Activated naive CD4-positive, alpha-beta T cell (primary cell): ENCODE results near the gene TNFRSF6B.
"Not testable (repeated sequence)": the region's sequence is repeated elsewhere in the genome, so short reads cannot be mapped to it uniquely, and the experiment has no call there.

Source experiments
- DNase-seq, 4 experiments: peaks; one replicate each; lab custom pipeline; 2025; lab: John Stamatoyannopoulos, UW

The TNFRSF6B gene

GRCh38 chr20:63662813-63663189, 33.7 kb upstream of the TNFRSF6B start:
- no peak for DNase-seq

- no peak for DNase-seq
Observed at GRCh38 chr20:63663332-63664066, 33.0 kb upstream of the TNFRSF6B start.

GRCh38 chr20:63664143-63664851, 32.2 kb upstream of the TNFRSF6B start:
- DNase-seq, result no peak

GRCh38 chr20:63664861-63665594, 31.4 kb upstream of the TNFRSF6B start:
- no peak for DNase-seq

- DNase-seq, result no peak
Observed at GRCh38 chr20:63665708-63666107, 30.7 kb upstream of the TNFRSF6B start.

GRCh38 chr20:63667858-63668257, 28.6 kb upstream of the TNFRSF6B start:
- DNase-seq, result no peak

- DNase-seq, result no peak
Observed at GRCh38 chr20:63668351-63668750, 28.1 kb upstream of the TNFRSF6B start.

- DNase-seq, result not testable (repeated sequence)
Observed at GRCh38 chr20:63671695-63672094, 24.8 kb upstream of the TNFRSF6B start.

GRCh38 chr20:63672666-63673065, 23.8 kb upstream of the TNFRSF6B start:
- DNase-seq, result no peak

GRCh38 chr20:63673951-63674350, 22.5 kb upstream of the TNFRSF6B start:
- DNase-seq, result no peak

GRCh38 chr20:63675681-63676368, 20.6 kb upstream of the TNFRSF6B start:
- DNase-seq, result no peak

- no peak for DNase-seq
Observed at GRCh38 chr20:63678071-63678470, 18.4 kb upstream of the TNFRSF6B start.

GRCh38 chr20:63678667-63679465, 17.6 kb upstream of the TNFRSF6B start:
- no peak for DNase-seq

- DNase-seq, result no peak
Observed at GRCh38 chr20:63679799-63680305, 16.6 kb upstream of the TNFRSF6B start.

- DNase-seq, result no peak
Observed at GRCh38 chr20:63680427-63680826, 16.0 kb upstream of the TNFRSF6B start.

- DNase-seq, result no peak
Observed at GRCh38 chr20:63680857-63681608, 15.4 kb upstream of the TNFRSF6B start.

- no peak for DNase-seq
Observed at GRCh38 chr20:63681609-63682142, 14.8 kb upstream of the TNFRSF6B start.

GRCh38 chr20:63682384-63683139, 13.9 kb upstream of the TNFRSF6B start:
- no peak for DNase-seq

- no peak for DNase-seq
Observed at GRCh38 chr20:63685269-63686026, 11.0 kb upstream of the TNFRSF6B start.
